Neural progenitor cell (in vitro differentiated cells): Measurements from ENCODE around the gene STAMBPL1. TPM values are rescaled to one million over a fixed set of nuclear protein-coding genes. Genes with fewer than 3 reads are reported as not detected.

ENCODE experiments used
- DNase-seq: peaks from one replicate; pipeline ENCODE4 v3.0.0-alpha.2; 2016; ENCODE audit warnings: low spot score
- H2AFZ ChIP-seq: fragments of 200-600 bp; sonication (generic); replicated peaks from 2 replicates; pipeline ENCODE4 v1.6.1; 2016; ENCODE audit warnings: antibody characterized with exemption
- H3F3A ChIP-seq: fragments of 200-600 bp; sonication (generic); 2 replicates; pipeline ENCODE4 v1.6.1; 2016; ENCODE audit warnings: antibody characterized with exemption, low read depth
- H3K27ac ChIP-seq: fragments of 200-600 bp; sonication (generic); 2 replicates; pipeline ENCODE4 v1.5.1; 2016; ENCODE audit warnings: mild to moderate bottlenecking
- H3K27me3 ChIP-seq: fragments of 200-600 bp; sonication (generic); 2 replicates; pipeline ENCODE4 v1.6.1; 2016; ENCODE audit warnings: mild to moderate bottlenecking, moderate library complexity
- H3K36me3 ChIP-seq: fragments of 200-600 bp; sonication (generic); 2 replicates; pipeline ENCODE4 v1.5.1; 2016
- H3K4me1 ChIP-seq: fragments of 200-600 bp; sonication (generic); 2 replicates; pipeline ENCODE4 v1.6.1; 2016; ENCODE audit warnings: mixed run types
- H3K4me2 ChIP-seq: fragments of 200-600 bp; sonication (generic); 2 replicates; pipeline ENCODE4 v1.6.1; 2016
- H3K4me3 ChIP-seq: fragments of 200-600 bp; sonication (generic); 2 replicates; pipeline ENCODE4 v1.5.1; 2016
- H3K79me2 ChIP-seq: fragments of 200-600 bp; sonication (generic); 2 replicates; pipeline ENCODE4 v1.6.1; 2016; ENCODE audit warnings: low read depth
- H3K9ac ChIP-seq: fragments of 200-600 bp; sonication (generic); 2 replicates; pipeline ENCODE4 v1.6.1; 2016
- H3K9me3 ChIP-seq: fragments of 200-600 bp; sonication (generic); 2 replicates; pipeline ENCODE4 v1.5.1; 2016; ENCODE audit warnings: low read depth
- H4K20me1 ChIP-seq: fragments of 200-600 bp; sonication (generic); 2 replicates; pipeline ENCODE4 v1.6.1; 2016; ENCODE audit warnings: low read depth
- H3K27ac Mint-ChIP-seq: 3 replicates; pipeline ENCODE4 v1.8.0; 2021; ENCODE audit warnings: mixed read lengths
- H3K27me3 Mint-ChIP-seq: 2 replicates; pipeline ENCODE4 v1.8.0; 2022; ENCODE audit warnings: low read depth, mild to moderate bottlenecking, inconsistent platforms, moderate library complexity, mixed read lengths; ENCODE audit not compliant: insufficient read depth
- H3K36me3 Mint-ChIP-seq: 3 replicates; pipeline ENCODE4 v1.8.0; 2021; ENCODE audit warnings: mixed read lengths
- H3K4me1 Mint-ChIP-seq: 3 replicates; pipeline ENCODE4 v1.8.0; 2021; ENCODE audit warnings: mixed read lengths
- H3K4me3 Mint-ChIP-seq: 3 replicates; pipeline ENCODE4 v1.8.0; 2021; ENCODE audit warnings: mild to moderate bottlenecking, moderate library complexity, mixed read lengths
- H3K9me3 Mint-ChIP-seq: 3 replicates; pipeline ENCODE4 v1.8.0; 2020; ENCODE audit warnings: mixed read lengths
- CTCF ChIP-seq: fragments of 200-600 bp; sonication (generic); IDR thresholded peaks from 2 replicates; pipeline ENCODE4 v1.5.1; 2017; ENCODE audit warnings: antibody characterized with exemption, mild to moderate bottlenecking
- EZH2 ChIP-seq: fragments of 200-600 bp; sonication (generic); IDR thresholded peaks from 2 replicates; pipeline ENCODE4 v1.6.1; 2017; ENCODE audit warnings: antibody characterized with exemption, mild to moderate bottlenecking, moderate library complexity
- EZH2phosphoT487 ChIP-seq: fragments of 200-600 bp; sonication (generic); IDR thresholded peaks from 2 replicates; pipeline ENCODE4 v1.6.1; 2017; ENCODE audit warnings: antibody characterized with exemption
- total RNA-seq: library from RNA; depleted of rRNA; stranded (reverse); fragments of >200 nt; gene quantifications from 2 replicates; pipeline ENCODE4 v1.2.3, GENCODE V29; 2015; ENCODE audit warnings: low replicate concordance

The STAMBPL1 gene
- total RNA-seq, 1 donor from 2014 or later: 1.9 TPM

- Histone ChIP-seq H3K9ac (no peak overlapping the region), H4K20me1 (no peaks in the 10 kb centered on the region), H3K9me3 (no peaks in the 10 kb centered on the region), H3K36me3 (no peaks in the 10 kb centered on the region), H3K27me3 (no peaks in the 10 kb centered on the region), H3K27ac (peak overlapping the region; percentile 69), H3K4me2 (peak overlapping the region; percentile 62), H3K79me2 (no peaks in the 10 kb centered on the region), H2AFZ (no peak overlapping the region), H3F3A (peaks cover 20% of the 10 kb centered on the region), H3K4me1 (peaks cover 39% of the 10 kb centered on the region), H3K4me3 (no peak overlapping the region)
- no peak overlapping the region for H3K27ac Mint-ChIP-seq
- no peaks in the 10 kb centered on the region for H3K9me3 Mint-ChIP-seq
- H3K4me1 Mint-ChIP-seq: peaks cover 23% of the 10 kb centered on the region
- DNase-seq: no peak
- no peak for TF ChIP-seq CTCF
- TF ChIP-seq EZH2phosphoT487: no peak
- TF ChIP-seq EZH2: no peak
- H3K27me3 Mint-ChIP-seq: peaks cover 7% of the 10 kb centered on the region
- H3K36me3 Mint-ChIP-seq: no peaks in the 10 kb centered on the region
- no peak overlapping the region for H3K4me3 Mint-ChIP-seq
Measured at GRCh38 chr10:88949912-88950837, 70.1 kb downstream of the STAMBPL1 start.

GRCh38 chr10:88952647-88953111 is 72.6 kb downstream of the STAMBPL1 start, which contains the start of gene ACTA2:
ACTA2 (minus strand) TSS chr10:88952773; CDS start chr10:88948930, 3,843 bp downstream.
- Mint-ChIP-seq H3K4me3 (no peak within 1 kb of the TSS), H3K36me3 (no peaks in the 10 kb centered on the region), H3K27ac (peak within 1 kb of the TSS; percentile 38), H3K4me1 (peaks cover 23% of the 10 kb centered on the region), H3K27me3 (peaks cover 5% of the 10 kb centered on the region), H3K9me3 (no peaks in the 10 kb centered on the region)
- Histone ChIP-seq H3K36me3 (no peaks in the 10 kb centered on the region), H3K4me1 (peaks cover 39% of the 10 kb centered on the region), H3K79me2 (no peaks in the 10 kb centered on the region), H4K20me1 (no peaks in the 10 kb centered on the region), H3F3A (peaks cover 20% of the 10 kb centered on the region), H3K9ac (no peak within 1 kb of the TSS), H3K27ac (peak within 1 kb of the TSS; percentile 69), H3K9me3 (no peaks in the 10 kb centered on the region), H3K4me3 (no peak within 1 kb of the TSS), H2AFZ (peak within 1 kb of the TSS; percentile 17), H3K27me3 (no peaks in the 10 kb centered on the region), H3K4me2 (peak within 1 kb of the TSS; percentile 62)
- DNase-seq: peak; percentile 25
- TF ChIP-seq EZH2: no peak
- no peak for TF ChIP-seq EZH2phosphoT487
- no peak for TF ChIP-seq CTCF

GRCh38 chr10:88953662-88954061 is 73.6 kb downstream of the STAMBPL1 start:
- no peaks in the 10 kb centered on the region for H3K36me3 Mint-ChIP-seq
- H3F3A ChIP-seq: peaks cover 20% of the 10 kb centered on the region
- peaks cover 39% of the 10 kb centered on the region for H3K4me1 ChIP-seq
- H3K9ac ChIP-seq: no peak overlapping the region
- no peaks in the 10 kb centered on the region for H3K27me3 ChIP-seq
- no peak overlapping the region for H3K27ac Mint-ChIP-seq
- H3K36me3 ChIP-seq: no peaks in the 10 kb centered on the region
- no peak for DNase-seq
- H3K27ac ChIP-seq: no peak overlapping the region
- H3K4me3 Mint-ChIP-seq: no peak overlapping the region
- H3K79me2 ChIP-seq: no peaks in the 10 kb centered on the region
- H3K4me1 Mint-ChIP-seq: peaks cover 23% of the 10 kb centered on the region
- no peak overlapping the region for H3K4me2 ChIP-seq
- TF ChIP-seq EZH2phosphoT487 (no peak), CTCF (no peak), EZH2 (no peak)
- no peak overlapping the region for H3K4me3 ChIP-seq
- peaks cover 2% of the 10 kb centered on the region for H3K27me3 Mint-ChIP-seq
- no peak overlapping the region for H2AFZ ChIP-seq
- no peaks in the 10 kb centered on the region for H4K20me1 ChIP-seq
- no peaks in the 10 kb centered on the region for H3K9me3 ChIP-seq
- no peaks in the 10 kb centered on the region for H3K9me3 Mint-ChIP-seq
